HL-60 (cell line): ENCODE results near the gene PDE8B.

ENCODE experiments used
- GABPA ChIP-seq: IDR thresholded peaks from 2 replicates; pipeline ENCODE4 v1.6.1; 2012; ENCODE audit warnings: low read depth
- POLR2AphosphoS5 ChIP-seq: IDR thresholded peaks from 2 replicates; pipeline ENCODE4 v1.6.1; 2012; ENCODE audit warnings: low read depth
- TF ChIP-seq, protein P1 (sequence below): IDR thresholded peaks from one replicate; pipeline ENCODE4 v1.5.1; 2011; ENCODE audit warnings: low read length, control low read depth, inconsistent platforms; ENCODE audit not compliant: insufficient read depth

DNA sequence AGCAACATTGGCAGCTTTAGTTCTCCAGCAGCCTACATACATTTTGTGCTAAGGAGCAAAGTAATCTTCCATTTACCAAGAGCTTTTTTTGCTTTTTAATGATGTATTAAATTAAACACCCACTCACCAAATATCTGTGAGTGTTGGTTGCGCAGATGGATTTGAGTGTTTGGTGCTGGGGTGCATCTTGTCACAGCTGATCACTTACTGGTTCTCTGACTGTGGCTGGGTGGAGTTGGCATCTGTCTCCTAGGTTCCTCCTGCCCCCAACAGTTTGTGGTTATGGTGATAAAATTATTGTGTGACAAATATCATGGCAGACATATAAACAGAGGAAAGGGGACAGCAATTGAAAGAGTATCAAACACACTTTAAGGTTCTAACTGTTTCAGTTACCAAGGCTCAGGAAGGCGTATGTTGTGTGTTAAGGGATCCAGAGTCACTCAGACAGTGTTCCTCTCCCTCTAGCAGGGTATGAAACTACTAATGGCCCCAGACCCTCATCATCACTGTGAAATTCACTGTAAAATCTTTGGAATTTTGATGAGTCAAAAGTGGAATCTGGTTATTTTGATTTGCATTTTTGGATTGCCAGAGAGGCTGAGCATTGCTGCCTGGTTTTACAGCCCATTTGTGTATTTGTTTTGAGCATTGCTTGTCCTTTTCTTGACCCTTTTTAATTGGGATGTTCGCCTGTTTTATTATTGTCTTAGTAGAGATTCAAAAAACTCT lies 81.7 kb downstream of the PDE8B start:
- TF ChIP-seq, protein P1, sequence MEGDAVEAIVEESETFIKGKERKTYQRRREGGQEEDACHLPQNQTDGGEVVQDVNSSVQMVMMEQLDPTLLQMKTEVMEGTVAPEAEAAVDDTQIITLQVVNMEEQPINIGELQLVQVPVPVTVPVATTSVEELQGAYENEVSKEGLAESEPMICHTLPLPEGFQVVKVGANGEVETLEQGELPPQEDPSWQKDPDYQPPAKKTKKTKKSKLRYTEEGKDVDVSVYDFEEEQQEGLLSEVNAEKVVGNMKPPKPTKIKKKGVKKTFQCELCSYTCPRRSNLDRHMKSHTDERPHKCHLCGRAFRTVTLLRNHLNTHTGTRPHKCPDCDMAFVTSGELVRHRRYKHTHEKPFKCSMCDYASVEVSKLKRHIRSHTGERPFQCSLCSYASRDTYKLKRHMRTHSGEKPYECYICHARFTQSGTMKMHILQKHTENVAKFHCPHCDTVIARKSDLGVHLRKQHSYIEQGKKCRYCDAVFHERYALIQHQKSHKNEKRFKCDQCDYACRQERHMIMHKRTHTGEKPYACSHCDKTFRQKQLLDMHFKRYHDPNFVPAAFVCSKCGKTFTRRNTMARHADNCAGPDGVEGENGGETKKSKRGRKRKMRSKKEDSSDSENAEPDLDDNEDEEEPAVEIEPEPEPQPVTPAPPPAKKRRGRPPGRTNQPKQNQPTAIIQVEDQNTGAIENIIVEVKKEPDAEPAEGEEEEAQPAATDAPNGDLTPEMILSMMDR = no peak
- TF ChIP-seq POLR2AphosphoS5 (no peak), GABPA (no peak)
